ENCODE data around the gene RAP1GAP2. TPM values are rescaled to one million over a fixed set of nuclear protein-coding genes. Genes with fewer than 3 reads are reported as not detected.
A peak's percentile ranks its signal among the peaks of the same experiment; 100 is the strongest.
"Not testable (repeated sequence)": the region's sequence is repeated elsewhere in the genome, so short reads cannot be mapped to it uniquely, and the experiment has no call there.

Gene RAP1GAP2
- total RNA-seq, 1 donor from 2014 or later: 17.9 TPM

GRCh38 chr17:2815781-2816185 is 19.5 kb downstream of the RAP1GAP2 start:
- ATAC-seq: no peak

- ATAC-seq: no peak
Measured at GRCh38 chr17:2816688-2817087, 20.4 kb downstream of the RAP1GAP2 start.

- not testable (repeated sequence) for ATAC-seq
Measured at GRCh38 chr17:2819294-2819693, 23.1 kb downstream of the RAP1GAP2 start.

GRCh38 chr17:2819921-2820501 is 23.8 kb downstream of the RAP1GAP2 start:
- ATAC-seq: no peak

- ATAC-seq: no peak
Measured at GRCh38 chr17:2821868-2822267, 25.6 kb downstream of the RAP1GAP2 start.

GRCh38 chr17:2822358-2822757 is 26.1 kb downstream of the RAP1GAP2 start:
- no peak for ATAC-seq

- no peak for ATAC-seq
Measured at GRCh38 chr17:2825253-2825970, 29.2 kb downstream of the RAP1GAP2 start.

GRCh38 chr17:2828397-2829038 is 32.3 kb downstream of the RAP1GAP2 start:
- ATAC-seq: peak; percentile 81

- no peak for ATAC-seq
Measured at GRCh38 chr17:2830678-2831077, 34.4 kb downstream of the RAP1GAP2 start.

GRCh38 chr17:2835780-2836179 is 39.5 kb downstream of the RAP1GAP2 start:
- peak; percentile 35 for ATAC-seq

GRCh38 chr17:2837147-2837561 is 40.9 kb downstream of the RAP1GAP2 start:
- ATAC-seq: peak; percentile 66

GRCh38 chr17:2841606-2842005 is 45.4 kb downstream of the RAP1GAP2 start:
- ATAC-seq: no peak

GRCh38 chr17:2842464-2842863 is 46.2 kb downstream of the RAP1GAP2 start:
- ATAC-seq: no peak

GRCh38 chr17:2844416-2844815 is 48.2 kb downstream of the RAP1GAP2 start:
- peak; percentile 66 for ATAC-seq

- ATAC-seq: no peak
Measured at GRCh38 chr17:2847381-2848333, 51.4 kb downstream of the RAP1GAP2 start.

GRCh38 chr17:2849327-2849670 is 53.1 kb downstream of the RAP1GAP2 start:
- no peak for ATAC-seq

GRCh38 chr17:2850991-2851390 is 54.8 kb downstream of the RAP1GAP2 start:
- ATAC-seq: no peak

GRCh38 chr17:2851615-2852014 is 55.4 kb downstream of the RAP1GAP2 start:
- ATAC-seq: no peak

- no peak for ATAC-seq
Measured at GRCh38 chr17:2852221-2852620, 56.0 kb downstream of the RAP1GAP2 start.

GRCh38 chr17:2852729-2853282 is 56.6 kb downstream of the RAP1GAP2 start:
- ATAC-seq: no peak

- peak; percentile 60 for ATAC-seq
Measured at GRCh38 chr17:2853283-2854142, 57.3 kb downstream of the RAP1GAP2 start.
